Measurements from ENCODE around the gene MPZL1. TPM values are rescaled to one million over a fixed set of nuclear protein-coding genes. Genes with fewer than 3 reads are reported as not detected.

Gene MPZL1
- total RNA-seq, 1 experiment from 2014 or later = 52.9 TPM

DNA sequence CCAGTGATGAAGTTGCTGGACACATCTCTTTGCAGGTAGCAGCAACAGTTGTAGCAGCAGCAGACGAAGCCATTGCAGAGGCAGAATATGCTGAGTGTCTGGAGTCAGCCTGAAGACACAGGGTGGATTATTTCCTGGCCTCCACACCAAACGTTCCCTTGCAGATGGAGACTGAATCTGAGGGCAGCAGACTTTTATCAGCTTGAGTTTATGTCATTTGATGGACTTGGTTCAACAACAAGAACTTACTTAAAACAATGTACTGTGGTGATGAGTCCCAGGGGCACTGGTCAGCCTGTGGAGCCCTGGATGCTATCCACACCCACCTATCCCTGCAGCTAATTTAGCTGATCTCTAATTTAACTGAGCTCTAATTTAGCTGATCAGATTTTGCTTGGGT lies 17.1 kb upstream of the MPZL1 start:
- Histone ChIP-seq H3K4me2 (ENCODE audit: low read length) (no peak overlapping the region), H3K27me3 (ENCODE audit: insufficient read depth, low read length) (peaks cover 12% of the 10 kb centered on the region; the same call in 1 of the 2 replicates), H3K4me3 (replicated peaks in 1 of 2; ENCODE audit: low read depth in 1 of 2, low read length in 2 of 2) (no peak overlapping the region), H3K9me2 (ENCODE audit: insufficient read depth) (no peaks in the 10 kb centered on the region), H3K36me3 (ENCODE audit: control insufficient read depth in 1 of 2, insufficient read depth in 2 of 2, low read length in 2 of 2) (no peaks in the 10 kb centered on the region), H3K79me2 (ENCODE audit: insufficient read depth, low read length) (no peaks in the 10 kb centered on the region), H3K9ac (ENCODE audit: low read length) (no peak overlapping the region), H3K9me3 (ENCODE audit: control insufficient read depth in 1 of 2, insufficient read depth in 1 of 2, low read depth in 1 of 2, low read length in 2 of 2) (no peaks in the 10 kb centered on the region), H3K27ac (ENCODE audit: low read depth, low read length) (no peak overlapping the region), H3K4me1 (ENCODE audit: control insufficient read depth in 1 of 2, insufficient read depth in 2 of 2, low read length in 2 of 2) (no peaks in the 10 kb centered on the region), H4K20me1 (ENCODE audit: insufficient read depth) (no peaks in the 10 kb centered on the region), H2AFZ (ENCODE audit: low read depth, low read length, poor library complexity, severe bottlenecking) (no peak overlapping the region)
- no peak for DNase-seq (ENCODE audit: low read depth, low spot score)
- ChIA-PET POLR2A (no interaction called here), CTCF (no interaction called here), RAD21 (ENCODE audit: low non-redundant PET in 1 of 2, low total read pairs in 2 of 2, uncharacterized antibody in 2 of 2, unreplicated experiment in 2 of 2) (no interaction called here)
- ATAC-seq = no peak
- intact Hi-C loops (cut with micrococcal nuclease) = no loop called here
- TF ChIP-seq, protein P1, sequence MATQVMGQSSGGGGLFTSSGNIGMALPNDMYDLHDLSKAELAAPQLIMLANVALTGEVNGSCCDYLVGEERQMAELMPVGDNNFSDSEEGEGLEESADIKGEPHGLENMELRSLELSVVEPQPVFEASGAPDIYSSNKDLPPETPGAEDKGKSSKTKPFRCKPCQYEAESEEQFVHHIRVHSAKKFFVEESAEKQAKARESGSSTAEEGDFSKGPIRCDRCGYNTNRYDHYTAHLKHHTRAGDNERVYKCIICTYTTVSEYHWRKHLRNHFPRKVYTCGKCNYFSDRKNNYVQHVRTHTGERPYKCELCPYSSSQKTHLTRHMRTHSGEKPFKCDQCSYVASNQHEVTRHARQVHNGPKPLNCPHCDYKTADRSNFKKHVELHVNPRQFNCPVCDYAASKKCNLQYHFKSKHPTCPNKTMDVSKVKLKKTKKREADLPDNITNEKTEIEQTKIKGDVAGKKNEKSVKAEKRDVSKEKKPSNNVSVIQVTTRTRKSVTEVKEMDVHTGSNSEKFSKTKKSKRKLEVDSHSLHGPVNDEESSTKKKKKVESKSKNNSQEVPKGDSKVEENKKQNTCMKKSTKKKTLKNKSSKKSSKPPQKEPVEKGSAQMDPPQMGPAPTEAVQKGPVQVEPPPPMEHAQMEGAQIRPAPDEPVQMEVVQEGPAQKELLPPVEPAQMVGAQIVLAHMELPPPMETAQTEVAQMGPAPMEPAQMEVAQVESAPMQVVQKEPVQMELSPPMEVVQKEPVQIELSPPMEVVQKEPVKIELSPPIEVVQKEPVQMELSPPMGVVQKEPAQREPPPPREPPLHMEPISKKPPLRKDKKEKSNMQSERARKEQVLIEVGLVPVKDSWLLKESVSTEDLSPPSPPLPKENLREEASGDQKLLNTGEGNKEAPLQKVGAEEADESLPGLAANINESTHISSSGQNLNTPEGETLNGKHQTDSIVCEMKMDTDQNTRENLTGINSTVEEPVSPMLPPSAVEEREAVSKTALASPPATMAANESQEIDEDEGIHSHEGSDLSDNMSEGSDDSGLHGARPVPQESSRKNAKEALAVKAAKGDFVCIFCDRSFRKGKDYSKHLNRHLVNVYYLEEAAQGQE (IDR thresholded peaks at IDR 0.05; ENCODE audit: low read depth) = no peak
- TF ChIP-seq, protein P2, sequence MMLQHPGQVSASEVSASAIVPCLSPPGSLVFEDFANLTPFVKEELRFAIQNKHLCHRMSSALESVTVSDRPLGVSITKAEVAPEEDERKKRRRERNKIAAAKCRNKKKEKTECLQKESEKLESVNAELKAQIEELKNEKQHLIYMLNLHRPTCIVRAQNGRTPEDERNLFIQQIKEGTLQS (IDR thresholded peaks at IDR 0.05) = no peak
- no peak for TF ChIP-seq EZH2phosphoT487 (IDR thresholded peaks at IDR 0.05; ENCODE audit: borderline replicate concordance)
- TF ChIP-seq CEBPB (IDR thresholded peaks at IDR 0.05; ENCODE audit: low read depth) = no peak
- no peak for TF ChIP-seq RAD21 (IDR thresholded peaks at IDR 0.05; ENCODE audit: low read depth)
- no peak for TF ChIP-seq ELF1 (IDR thresholded peaks at IDR 0.05; ENCODE audit: borderline replicate concordance, low read depth)
- TF ChIP-seq ZNF274 (IDR thresholded peaks at IDR 0.05; ENCODE audit: low read depth, low read length) = no peak
- TF ChIP-seq FOSL1 (IDR thresholded peaks at IDR 0.05; ENCODE audit: low read depth) = no peak
- TF ChIP-seq POLR2A (IDR thresholded peaks at IDR 0.05; ENCODE audit: borderline replicate concordance, extremely low read depth, insufficient read depth, insufficient read length) = no peak
- TF ChIP-seq, protein P3, sequence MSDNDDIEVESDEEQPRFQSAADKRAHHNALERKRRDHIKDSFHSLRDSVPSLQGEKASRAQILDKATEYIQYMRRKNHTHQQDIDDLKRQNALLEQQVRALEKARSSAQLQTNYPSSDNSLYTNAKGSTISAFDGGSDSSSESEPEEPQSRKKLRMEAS (IDR thresholded peaks at IDR 0.05) = no peak
- TF ChIP-seq SP1 (IDR thresholded peaks at IDR 0.05; ENCODE audit: low read depth) = no peak
- no peak for TF ChIP-seq POLR2AphosphoS5 (IDR thresholded peaks at IDR 0.05; ENCODE audit: low read depth, low read length)
- no peak for TF ChIP-seq SRF (IDR thresholded peaks at IDR 0.05; ENCODE audit: low read depth)
- TF ChIP-seq CBX3 (IDR thresholded peaks at IDR 0.05; ENCODE audit: low read depth) = no peak
- BruUV-seq (replicated peaks) = no TSS peak
